Liver (tissue), 9 donors: Measurements from ENCODE around the gene DCTN3. TPM values are rescaled to one million over a fixed set of nuclear protein-coding genes. Genes with fewer than 3 reads are reported as not detected.

ENCODE experiments used
- DNase-seq: peaks from one replicate; pipeline ENCODE4 v3.0.0-alpha.2; 2017; ENCODE audit warnings: low spot score
- H3K27ac ChIP-seq, 2 donors: one replicate each; pipeline ENCODE4 v1.7.0; 2013; ENCODE audit warnings: inconsistent platforms in 2 of 2, low read length in 2 of 2, control low read depth in 1 of 2, low read depth in 1 of 2, mild to moderate bottlenecking in 1 of 2
- H3K27me3 ChIP-seq, 4 donors: one replicate each; pipeline versions ENCODE4 v1.6.1 to v1.7.0; 2013; ENCODE audit warnings: low read length in 3 of 4, inconsistent platforms in 1 of 4, mild to moderate bottlenecking in 1 of 4, moderate library complexity in 1 of 4; ENCODE audit not compliant: control insufficient read depth in 4 of 4, insufficient read depth in 4 of 4
- H3K36me3 ChIP-seq, 4 donors: one replicate each; pipeline versions ENCODE4 v1.6.1 to v1.7.0; 2013; ENCODE audit warnings: low read length in 3 of 4, mild to moderate bottlenecking in 3 of 4, low read depth in 1 of 4, moderate library complexity in 1 of 4; ENCODE audit not compliant: control insufficient read depth in 4 of 4, insufficient read depth in 3 of 4
- H3K4me1 ChIP-seq, 4 donors: one replicate each; pipeline versions ENCODE4 v1.6.1 to v1.7.0; 2013; ENCODE audit warnings: low read length in 3 of 4, mild to moderate bottlenecking in 3 of 4, moderate library complexity in 1 of 4; ENCODE audit not compliant: control insufficient read depth in 4 of 4, insufficient read depth in 4 of 4
- H3K4me3 ChIP-seq, 3 donors: one replicate each; pipeline versions ENCODE4 v1.6.1 to v1.7.0; 2013; ENCODE audit warnings: low read length in 3 of 3, control low read depth in 1 of 3, low read depth in 1 of 3, mild to moderate bottlenecking in 1 of 3
- H3K9ac ChIP-seq, 2 donors: one replicate each; pipeline ENCODE4 v1.7.0; 2013; ENCODE audit warnings: low read length in 2 of 2, mild to moderate bottlenecking in 2 of 2, moderate library complexity in 2 of 2, control low read depth in 1 of 2, low read depth in 1 of 2
- H3K9me3 ChIP-seq, 4 donors: one replicate each; pipeline versions ENCODE4 v1.6.1 to v1.7.0; 2013; ENCODE audit warnings: low read length in 3 of 4; ENCODE audit not compliant: control insufficient read depth in 4 of 4
- EGR1 ChIP-seq, 2 donors: IDR thresholded peaks; 2 replicates each; pipeline ENCODE4 v1.6.1; 2016 to 2018; ENCODE audit warnings: antibody characterized with exemption in 2 of 2, low read depth in 2 of 2
- HNF4A ChIP-seq, 2 donors: conservative IDR thresholded peaks; 2 replicates each; pipeline ENCODE4 v1.6.1; 2016; ENCODE audit warnings: antibody characterized with exemption in 2 of 2, mild to moderate bottlenecking in 2 of 2
- HNF4G ChIP-seq: IDR thresholded peaks from 2 replicates; pipeline ENCODE4 v1.6.1; 2016; ENCODE audit warnings: antibody characterized with exemption
- JUND ChIP-seq, 2 donors: IDR thresholded peaks; 2 replicates each; pipeline ENCODE4 v1.6.1; 2016; ENCODE audit warnings: antibody characterized with exemption in 2 of 2
- NR2F2 ChIP-seq: IDR thresholded peaks from 2 replicates; pipeline ENCODE4 v1.6.1; 2016; ENCODE audit warnings: antibody characterized with exemption
- RAD21 ChIP-seq, 2 donors: IDR thresholded peaks; 2 replicates each; pipeline ENCODE4 v1.6.1; 2016; ENCODE audit warnings: antibody characterized with exemption in 2 of 2, mild to moderate bottlenecking in 2 of 2
- RXRA ChIP-seq, 2 donors: IDR thresholded peaks; 2 replicates each; pipeline ENCODE4 v1.6.1; 2017 to 2018; ENCODE audit warnings: antibody characterized with exemption in 2 of 2, mild to moderate bottlenecking in 1 of 2
- SP1 ChIP-seq: IDR thresholded peaks from 2 replicates; pipeline ENCODE4 v1.6.1; 2018; ENCODE audit warnings: antibody characterized with exemption, mild to moderate bottlenecking
- YY1 ChIP-seq: IDR thresholded peaks from 2 replicates; pipeline ENCODE4 v1.6.1; 2016; ENCODE audit warnings: antibody characterized with exemption, mild to moderate bottlenecking
- WGBS: extraction: QIAGEN DNeasy Blood & Tissue Kit; methylation state at CpG from one replicate; pipeline ENCODE4 v1.1.7; 2013; 5-methylcytosine and 5-hydroxymethylcytosine counted together
- polyA plus RNA-seq, 2 donors: library from polyadenylated mRNA; stranded (reverse) in 1 of 2; unstranded in 1 of 2; fragments of 200-250 nt in 1 of 2; fragments of >200 nt in 1 of 2; fragmentation: Nextera tagmentation in 1 of 2; extraction: Ambion mirVana in 1 of 2; gene quantifications; one replicate each; pipeline versions ENCODE4 v1.2.1 to v1.2.3, GENCODE V29; 2013 to 2015
- total RNA-seq, 2 donors: library from RNA; depleted of rRNA; stranded (reverse); fragments of >200 nt; gene quantifications; one replicate each; pipeline ENCODE4 v1.2.3, GENCODE V29; 2014
- TF ChIP-seq, protein P1 (sequence below): IDR thresholded peaks from 2 replicates; pipeline ENCODE4 v1.6.1; 2016; ENCODE audit warnings: antibody characterized with exemption
- TF ChIP-seq, protein P2 (sequence below): IDR thresholded peaks from 2 replicates; pipeline ENCODE4 v1.6.1; 2016; ENCODE audit warnings: antibody characterized with exemption, mild to moderate bottlenecking
- TF ChIP-seq, protein P3 (sequence below): IDR thresholded peaks from 2 replicates; pipeline ENCODE4 v1.6.1; 2016; ENCODE audit warnings: antibody characterized with exemption
- TF ChIP-seq, protein P4 (sequence below): IDR thresholded peaks from 2 replicates; pipeline ENCODE4 v1.6.1; 2016; ENCODE audit warnings: antibody characterized with exemption
- donor health status: healthy.
- donor health status: healthy.
- donor health status: healthy.
- donor health status: healthy.
- donor health status: healthy.

The DCTN3 gene
- total and polyA plus RNA-seq, 4 donors: 24.9 to 51.9 (median 46.7) TPM

DNA sequence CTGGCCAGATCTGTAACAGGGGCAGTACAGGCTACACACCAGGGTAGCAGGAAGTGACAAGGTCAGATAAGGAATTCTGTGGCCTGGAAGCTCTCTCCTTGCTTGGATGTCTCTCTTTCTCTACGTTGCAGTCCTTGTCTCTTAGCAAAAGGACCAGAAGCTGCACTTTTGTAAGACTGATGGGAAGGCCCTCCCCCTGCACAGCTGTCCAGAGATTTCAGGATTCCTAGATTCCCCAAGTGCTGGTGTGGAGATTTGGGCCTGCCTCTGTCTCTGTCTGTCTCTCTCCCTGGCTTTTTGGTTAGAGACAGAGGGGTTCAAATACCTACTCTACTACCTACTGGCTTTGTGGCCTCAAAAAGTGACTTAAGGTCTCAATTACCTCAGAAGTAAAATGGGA, 20.7 kb downstream of the DCTN3 start:
- Histone ChIP-seq H3K4me3 (no peak overlapping the region), H3K9ac (no peak overlapping the region), H3K27me3 (no peaks in the 10 kb centered on the region), H3K27ac (no peak overlapping the region), H3K9me3 (no peaks in the 10 kb centered on the region), H3K36me3 (no peaks in the 10 kb centered on the region), H3K4me1 (peaks cover 0 to 7% (median 3%) of the 10 kb centered on the region in 4 donors)
- TF ChIP-seq RAD21 (IDR thresholded peaks at IDR 0.05): no peak
- TF ChIP-seq, protein P1, sequence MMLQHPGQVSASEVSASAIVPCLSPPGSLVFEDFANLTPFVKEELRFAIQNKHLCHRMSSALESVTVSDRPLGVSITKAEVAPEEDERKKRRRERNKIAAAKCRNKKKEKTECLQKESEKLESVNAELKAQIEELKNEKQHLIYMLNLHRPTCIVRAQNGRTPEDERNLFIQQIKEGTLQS: no peak
- no peak for TF ChIP-seq HNF4G
- no peak for TF ChIP-seq YY1
- 58% methylated on average over 1 of the region's 1 CpG for WGBS
- DNase-seq: no peak

DNA sequence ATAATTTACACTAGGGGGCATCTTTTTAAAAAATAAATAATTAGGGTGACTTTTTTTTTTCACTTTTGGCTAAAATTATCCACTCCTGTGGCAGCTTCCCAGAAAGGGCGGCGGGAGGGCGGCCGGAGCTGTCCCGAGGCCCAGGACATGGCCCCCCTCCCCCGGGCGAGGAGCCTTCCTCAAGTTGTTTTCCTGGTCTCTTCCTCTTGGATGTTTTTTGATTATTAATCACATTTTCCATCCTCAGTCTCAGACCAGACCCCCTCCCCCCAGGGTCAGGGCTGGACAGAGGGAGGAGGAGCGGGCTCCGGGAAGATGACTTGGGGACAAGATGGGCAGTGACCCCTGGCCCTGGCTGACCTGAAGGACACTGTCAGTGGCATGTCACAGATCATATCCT, 26.1 kb downstream of the DCTN3 start:
- no peak for TF ChIP-seq EGR1 (IDR thresholded peaks at IDR 0.05; ENCODE audit: low read depth in 2 of 2)
- TF ChIP-seq RAD21 (IDR thresholded peaks at IDR 0.05): no peak
- peak in 1 of 2 donors; percentile 47 for TF ChIP-seq RXRA (IDR thresholded peaks at IDR 0.05)
- TF ChIP-seq JUND (IDR thresholded peaks at IDR 0.05): peak in 1 of 2 donors; percentile 68
- TF ChIP-seq NR2F2: peak; percentile 88
- no peak for TF ChIP-seq SP1
- TF ChIP-seq, protein P2, sequence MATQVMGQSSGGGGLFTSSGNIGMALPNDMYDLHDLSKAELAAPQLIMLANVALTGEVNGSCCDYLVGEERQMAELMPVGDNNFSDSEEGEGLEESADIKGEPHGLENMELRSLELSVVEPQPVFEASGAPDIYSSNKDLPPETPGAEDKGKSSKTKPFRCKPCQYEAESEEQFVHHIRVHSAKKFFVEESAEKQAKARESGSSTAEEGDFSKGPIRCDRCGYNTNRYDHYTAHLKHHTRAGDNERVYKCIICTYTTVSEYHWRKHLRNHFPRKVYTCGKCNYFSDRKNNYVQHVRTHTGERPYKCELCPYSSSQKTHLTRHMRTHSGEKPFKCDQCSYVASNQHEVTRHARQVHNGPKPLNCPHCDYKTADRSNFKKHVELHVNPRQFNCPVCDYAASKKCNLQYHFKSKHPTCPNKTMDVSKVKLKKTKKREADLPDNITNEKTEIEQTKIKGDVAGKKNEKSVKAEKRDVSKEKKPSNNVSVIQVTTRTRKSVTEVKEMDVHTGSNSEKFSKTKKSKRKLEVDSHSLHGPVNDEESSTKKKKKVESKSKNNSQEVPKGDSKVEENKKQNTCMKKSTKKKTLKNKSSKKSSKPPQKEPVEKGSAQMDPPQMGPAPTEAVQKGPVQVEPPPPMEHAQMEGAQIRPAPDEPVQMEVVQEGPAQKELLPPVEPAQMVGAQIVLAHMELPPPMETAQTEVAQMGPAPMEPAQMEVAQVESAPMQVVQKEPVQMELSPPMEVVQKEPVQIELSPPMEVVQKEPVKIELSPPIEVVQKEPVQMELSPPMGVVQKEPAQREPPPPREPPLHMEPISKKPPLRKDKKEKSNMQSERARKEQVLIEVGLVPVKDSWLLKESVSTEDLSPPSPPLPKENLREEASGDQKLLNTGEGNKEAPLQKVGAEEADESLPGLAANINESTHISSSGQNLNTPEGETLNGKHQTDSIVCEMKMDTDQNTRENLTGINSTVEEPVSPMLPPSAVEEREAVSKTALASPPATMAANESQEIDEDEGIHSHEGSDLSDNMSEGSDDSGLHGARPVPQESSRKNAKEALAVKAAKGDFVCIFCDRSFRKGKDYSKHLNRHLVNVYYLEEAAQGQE: no peak
- Histone ChIP-seq H3K4me1 (peaks cover 20 to 54% (median 47%) of the 10 kb centered on the region in 4 donors), H3K27ac (peak overlapping the region; percentile 39 to 66), H3K9me3 (no peaks in the 10 kb centered on the region), H3K27me3 (peaks cover 0 to 2% (median 0%) of the 10 kb centered on the region in 4 donors), H3K36me3 (no peaks in the 10 kb centered on the region), H3K9ac (peak overlapping the region in 1 of 2 donors; percentile 36), H3K4me3 (no peak overlapping the region)
- 66% methylated on average over 9 of the region's 9 CpGs for WGBS
- DNase-seq: no peak

DNA sequence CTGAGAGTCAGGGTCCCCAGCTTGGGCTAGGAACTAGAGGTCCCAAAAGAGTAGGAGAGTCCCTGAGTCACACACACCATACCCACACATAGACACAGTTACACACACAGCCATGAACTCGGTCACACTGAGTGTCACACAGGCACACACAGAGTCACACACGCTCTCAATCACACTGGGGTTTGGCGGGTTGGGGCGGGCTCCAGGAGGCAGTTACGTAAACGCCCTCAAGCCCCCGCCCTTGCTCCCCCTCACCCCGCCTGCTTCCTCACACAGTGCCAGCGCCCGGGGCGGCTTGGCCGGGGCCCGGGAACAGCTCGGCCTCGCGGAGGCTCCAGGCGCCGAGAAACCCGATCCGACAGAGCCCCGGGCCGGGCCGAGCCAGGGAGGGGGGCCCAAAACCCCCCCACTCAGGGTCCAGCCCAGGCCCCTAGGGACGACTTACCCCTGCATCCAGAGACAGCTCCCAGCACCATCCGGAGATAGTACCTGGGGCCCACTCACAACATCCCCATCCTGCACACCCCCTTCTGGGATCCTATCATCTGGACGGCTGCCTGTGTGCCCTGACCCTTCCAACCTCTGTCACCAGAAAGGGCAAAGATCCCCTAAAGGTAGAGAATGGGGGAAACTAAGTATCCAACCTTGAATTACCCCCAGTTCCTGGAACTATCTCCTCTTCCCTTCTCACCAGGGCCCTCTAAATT, 27.2 kb downstream of the DCTN3 start:
- Histone ChIP-seq H3K36me3 (no peaks in the 10 kb centered on the region), H3K9me3 (no peaks in the 10 kb centered on the region), H3K4me3 (no peak overlapping the region), H3K27ac (peak overlapping the region; percentile 39 to 66), H3K4me1 (peaks cover 22 to 65% (median 50%) of the 10 kb centered on the region in 4 donors), H3K9ac (peak overlapping the region in 1 of 2 donors; percentile 19), H3K27me3 (peaks cover 0 to 2% (median 0%) of the 10 kb centered on the region in 4 donors)
- TF ChIP-seq, protein P3, sequence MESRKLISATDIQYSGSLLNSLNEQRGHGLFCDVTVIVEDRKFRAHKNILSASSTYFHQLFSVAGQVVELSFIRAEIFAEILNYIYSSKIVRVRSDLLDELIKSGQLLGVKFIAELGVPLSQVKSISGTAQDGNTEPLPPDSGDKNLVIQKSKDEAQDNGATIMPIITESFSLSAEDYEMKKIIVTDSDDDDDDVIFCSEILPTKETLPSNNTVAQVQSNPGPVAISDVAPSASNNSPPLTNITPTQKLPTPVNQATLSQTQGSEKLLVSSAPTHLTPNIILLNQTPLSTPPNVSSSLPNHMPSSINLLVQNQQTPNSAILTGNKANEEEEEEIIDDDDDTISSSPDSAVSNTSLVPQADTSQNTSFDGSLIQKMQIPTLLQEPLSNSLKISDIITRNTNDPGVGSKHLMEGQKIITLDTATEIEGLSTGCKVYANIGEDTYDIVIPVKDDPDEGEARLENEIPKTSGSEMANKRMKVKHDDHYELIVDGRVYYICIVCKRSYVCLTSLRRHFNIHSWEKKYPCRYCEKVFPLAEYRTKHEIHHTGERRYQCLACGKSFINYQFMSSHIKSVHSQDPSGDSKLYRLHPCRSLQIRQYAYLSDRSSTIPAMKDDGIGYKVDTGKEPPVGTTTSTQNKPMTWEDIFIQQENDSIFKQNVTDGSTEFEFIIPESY: no peak
- TF ChIP-seq, protein P4, sequence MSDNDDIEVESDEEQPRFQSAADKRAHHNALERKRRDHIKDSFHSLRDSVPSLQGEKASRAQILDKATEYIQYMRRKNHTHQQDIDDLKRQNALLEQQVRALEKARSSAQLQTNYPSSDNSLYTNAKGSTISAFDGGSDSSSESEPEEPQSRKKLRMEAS: no peak
- TF ChIP-seq HNF4G: no peak
- TF ChIP-seq RAD21 (IDR thresholded peaks at IDR 0.05): no peak
- TF ChIP-seq RXRA (IDR thresholded peaks at IDR 0.05): peak in 1 of 2 donors; percentile 35
- TF ChIP-seq, protein P1: no peak
- TF ChIP-seq JUND (IDR thresholded peaks at IDR 0.05): no peak
- peak; percentile 36 for TF ChIP-seq SP1
- peak; percentile 56 to 64 for TF ChIP-seq HNF4A (conservative IDR thresholded peaks at IDR 0.05)
- TF ChIP-seq NR2F2: peak; percentile 76
- TF ChIP-seq, protein P2: no peak
- no peak for DNase-seq
- 6% methylated on average over 26 of the region's 26 CpGs for WGBS
